Spleen (tissue), 7 donors: ENCODE results near the gene GRIK3.

Experiments
- POLR2A ChIP-seq, 3 donors: fragments of 450-650 bp; IDR thresholded peaks; one replicate each; pipeline ENCODE4 v1.5.1; 2017; ENCODE audit warnings: antibody characterized with exemption in 3 of 3, mild to moderate bottlenecking in 1 of 3
- POLR2AphosphoS5 ChIP-seq, 3 donors: sonication (generic); formaldehyde crosslinking; IDR thresholded peaks; one replicate each; pipeline ENCODE4 v1.5.1; 2017; ENCODE audit warnings: antibody characterized with exemption in 3 of 3
- TF ChIP-seq, protein P1 (sequence below), 11 experiments: fragments of 200-600 bp in 7 of 11; fragments of 450-650 bp in 4 of 11; sonication (generic) in 4 of 11; IDR thresholded peaks in 8 of 11; conservative IDR thresholded peaks in 3 of 11; 1 replicate in 7 of 11; 2 replicates in 4 of 11; pipeline versions ENCODE4 v1.4.0 to v1.8.0; 2016 to 2021; ENCODE audit warnings: antibody characterized with exemption in 11 of 11, inconsistent platforms in 4 of 11, mild to moderate bottlenecking in 1 of 11
- donor health status: DM: no; HTN: no; CAD: no; lungs with moderate emphysema.
- donor health status: DM: no; HTN: no; CAD: no.
- donor health status: DM: no; HTN: no; CAD: no.

DNA sequence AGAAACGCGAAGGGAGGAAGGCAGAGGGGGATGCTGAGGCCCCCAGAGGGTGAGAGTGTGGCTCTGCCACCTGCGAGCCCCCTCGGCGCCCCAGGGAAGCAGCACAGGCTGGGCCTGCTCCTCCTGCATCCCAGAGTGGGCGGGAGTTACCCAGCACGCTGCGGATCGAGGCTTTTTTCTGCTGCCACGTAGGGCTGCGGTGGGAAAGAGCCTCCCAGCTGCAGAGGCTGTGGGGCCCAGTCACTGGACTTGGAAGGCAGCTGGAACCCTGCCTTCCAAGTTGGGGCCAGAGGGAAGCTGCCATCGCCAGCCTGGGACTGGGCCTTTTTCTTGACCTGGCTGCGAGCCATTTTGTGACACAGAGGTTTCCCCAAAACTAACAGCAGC lies 2.3 kb upstream of the GRIK3 start:
- TF ChIP-seq, protein P1, sequence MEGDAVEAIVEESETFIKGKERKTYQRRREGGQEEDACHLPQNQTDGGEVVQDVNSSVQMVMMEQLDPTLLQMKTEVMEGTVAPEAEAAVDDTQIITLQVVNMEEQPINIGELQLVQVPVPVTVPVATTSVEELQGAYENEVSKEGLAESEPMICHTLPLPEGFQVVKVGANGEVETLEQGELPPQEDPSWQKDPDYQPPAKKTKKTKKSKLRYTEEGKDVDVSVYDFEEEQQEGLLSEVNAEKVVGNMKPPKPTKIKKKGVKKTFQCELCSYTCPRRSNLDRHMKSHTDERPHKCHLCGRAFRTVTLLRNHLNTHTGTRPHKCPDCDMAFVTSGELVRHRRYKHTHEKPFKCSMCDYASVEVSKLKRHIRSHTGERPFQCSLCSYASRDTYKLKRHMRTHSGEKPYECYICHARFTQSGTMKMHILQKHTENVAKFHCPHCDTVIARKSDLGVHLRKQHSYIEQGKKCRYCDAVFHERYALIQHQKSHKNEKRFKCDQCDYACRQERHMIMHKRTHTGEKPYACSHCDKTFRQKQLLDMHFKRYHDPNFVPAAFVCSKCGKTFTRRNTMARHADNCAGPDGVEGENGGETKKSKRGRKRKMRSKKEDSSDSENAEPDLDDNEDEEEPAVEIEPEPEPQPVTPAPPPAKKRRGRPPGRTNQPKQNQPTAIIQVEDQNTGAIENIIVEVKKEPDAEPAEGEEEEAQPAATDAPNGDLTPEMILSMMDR (IDR thresholded peaks at IDR 0.05 in 8 of 11, conservative IDR thresholded peaks at IDR 0.05 in 3 of 11): no peak
- no peak for TF ChIP-seq POLR2A (IDR thresholded peaks at IDR 0.05)
- no peak for TF ChIP-seq POLR2AphosphoS5 (IDR thresholded peaks at IDR 0.05)
